GM19455 (cell line): Measurements from ENCODE around the gene CCDC170.
"Not testable (repeated sequence)": the region's sequence is repeated elsewhere in the genome, so short reads cannot be mapped to it uniquely, and the experiment has no call there.

ENCODE experiments used
- ATAC-seq: cut with Tn5 transposase; IDR thresholded peaks from one replicate; pipeline ENCODE4 v1.9.1; 2021; ENCODE audit not compliant: unreplicated experiment

CCDC170 gene

GRCh38 chr6:151493161-151493803 lies 535 bp upstream of the CCDC170 start:
- no peak for ATAC-seq

DNA sequence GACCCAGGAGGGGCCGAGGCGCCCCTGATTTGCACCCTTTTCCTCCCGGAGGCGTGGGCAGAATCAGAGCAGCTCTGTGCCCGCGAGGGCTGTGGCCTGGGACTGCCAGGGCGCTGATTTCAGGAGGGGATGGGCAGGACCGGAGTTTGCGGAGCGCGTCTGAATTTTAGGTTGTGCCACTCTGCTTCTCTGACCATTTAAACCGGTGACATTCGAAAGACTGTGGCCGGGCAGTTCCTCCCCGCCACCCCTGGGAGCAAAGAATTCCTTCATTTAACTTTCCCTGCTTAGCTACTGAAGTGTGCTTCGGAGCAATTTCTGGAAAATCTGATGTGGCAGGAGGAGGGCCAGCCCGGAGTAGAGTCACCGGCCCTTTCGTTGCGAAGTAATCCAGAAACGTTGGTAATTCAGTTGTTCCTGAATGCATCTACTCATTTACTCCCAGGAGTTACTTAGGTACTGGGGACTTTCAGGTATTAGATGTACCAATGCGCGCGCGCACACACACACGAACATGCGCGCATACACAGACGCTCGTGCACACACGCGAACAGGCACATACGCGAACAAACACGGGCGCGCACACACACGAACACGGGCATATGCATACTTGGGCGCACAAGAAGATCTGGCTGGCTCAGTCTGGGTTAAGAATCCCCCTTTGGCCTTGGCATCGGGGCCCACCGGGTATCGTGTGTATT lies 568 bp downstream of the CCDC170 start:
- ATAC-seq: no peak

GRCh38 chr6:151494936-151495320 lies 1.1 kb downstream of the CCDC170 start:
- no peak for ATAC-seq

- no peak for ATAC-seq
Measured at GRCh38 chr6:151495380-151495779, 1.6 kb downstream of the CCDC170 start.

- ATAC-seq: no peak
Measured at GRCh38 chr6:151497905-151498304, 4.1 kb downstream of the CCDC170 start.

DNA sequence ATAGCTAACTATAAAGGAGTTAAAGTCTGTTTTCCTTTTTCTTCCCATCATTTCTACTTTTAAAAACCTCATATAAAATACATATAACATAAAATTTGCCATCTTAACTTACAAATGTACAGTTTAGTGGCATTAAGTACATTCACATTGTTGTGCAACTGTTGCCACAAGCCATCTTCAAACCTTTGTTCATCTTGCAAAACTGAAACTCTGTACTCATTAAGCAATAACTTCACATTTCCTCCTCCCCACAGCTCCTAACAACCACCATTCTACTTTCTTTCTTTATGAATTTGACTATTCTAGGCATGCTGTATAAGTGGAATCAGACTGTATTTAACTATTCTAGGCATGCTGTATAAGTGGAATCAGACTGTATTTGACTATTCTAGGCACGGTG lies 4.5 kb downstream of the CCDC170 start:
- ATAC-seq: no peak

DNA sequence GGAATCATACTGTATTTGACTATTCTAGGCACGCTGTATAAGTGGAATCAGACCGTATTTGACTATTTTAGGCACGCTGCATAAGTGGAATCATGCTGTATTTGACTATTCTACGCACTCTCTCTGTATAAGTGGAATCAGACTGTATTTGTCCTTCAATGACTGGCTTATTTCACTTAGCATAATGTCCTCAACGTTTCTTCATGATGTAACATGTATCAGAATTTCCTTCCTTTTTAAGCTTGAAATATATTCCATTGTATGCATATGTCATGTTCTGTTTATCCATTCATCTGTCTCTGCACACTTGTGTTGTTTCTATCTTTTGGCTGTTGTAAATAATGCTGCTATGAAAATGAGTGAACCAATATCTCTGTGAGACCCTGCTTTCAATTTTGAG lies 5.7 kb downstream of the CCDC170 start:
- ATAC-seq: no peak

DNA sequence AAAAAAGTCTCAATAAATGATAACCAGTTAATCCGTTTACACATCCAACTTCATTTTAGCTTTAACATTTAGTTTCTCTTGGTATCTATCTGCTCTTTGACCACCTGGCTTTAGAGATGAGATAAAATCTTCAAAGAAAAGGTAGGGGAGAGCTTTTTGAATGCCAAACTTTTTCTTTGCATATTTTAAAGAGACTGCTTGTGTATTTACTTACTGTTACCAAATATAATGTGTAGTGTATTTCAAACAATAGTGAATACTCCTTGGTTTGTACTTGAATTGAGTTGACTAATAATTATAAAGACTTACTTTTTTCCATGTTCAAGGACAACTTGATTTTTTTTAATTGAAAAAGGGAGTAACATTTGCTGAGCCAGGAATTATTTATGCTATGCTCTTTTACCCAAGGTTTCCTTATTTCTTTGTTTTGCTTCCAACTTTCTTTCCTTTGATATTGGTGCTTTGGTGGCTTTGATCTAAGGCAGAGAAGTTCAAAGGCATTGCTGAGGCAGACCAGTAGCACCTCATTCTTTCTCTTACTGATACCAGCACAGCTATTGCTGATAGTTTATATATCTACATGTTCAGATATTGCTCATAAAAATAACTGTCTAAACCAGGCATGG lies 7.8 kb downstream of the CCDC170 start:
- ATAC-seq: no peak

GRCh38 chr6:151502499-151502898 lies 8.7 kb downstream of the CCDC170 start:
- ATAC-seq: no peak

DNA sequence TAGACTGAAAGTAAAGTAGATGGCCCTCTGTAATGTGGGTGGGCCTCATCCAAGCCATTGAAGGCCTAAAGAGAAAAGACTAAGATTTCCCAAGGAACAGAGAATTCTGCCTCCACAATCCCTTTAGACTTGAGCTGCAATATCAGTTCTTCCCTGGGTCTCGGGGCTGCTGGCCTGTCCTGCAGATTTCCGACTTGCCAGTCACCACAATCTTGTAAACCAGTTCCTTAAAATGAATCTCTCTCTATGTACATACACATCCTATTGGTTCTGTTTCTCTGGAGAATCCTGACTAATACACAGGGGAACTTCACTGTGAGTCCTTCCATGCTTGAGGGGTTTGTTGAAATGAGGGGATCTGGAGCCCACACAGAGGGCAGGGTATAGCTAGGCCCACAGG lies 12.9 kb downstream of the CCDC170 start:
- no peak for ATAC-seq

GRCh38 chr6:151509048-151509447 lies 15.2 kb downstream of the CCDC170 start:
- ATAC-seq: no peak

GRCh38 chr6:151512481-151512880 lies 18.7 kb downstream of the CCDC170 start:
- no peak for ATAC-seq

GRCh38 chr6:151514000-151514730 lies 20.3 kb downstream of the CCDC170 start:
- ATAC-seq: no peak

GRCh38 chr6:151518992-151519391 lies 25.2 kb downstream of the CCDC170 start:
- not testable (repeated sequence) for ATAC-seq

GRCh38 chr6:151523034-151523433 lies 29.2 kb downstream of the CCDC170 start:
- ATAC-seq: no peak

GRCh38 chr6:151524059-151524458 lies 30.2 kb downstream of the CCDC170 start:
- no peak for ATAC-seq

GRCh38 chr6:151534576-151534975 lies 40.8 kb downstream of the CCDC170 start:
- ATAC-seq: no peak

DNA sequence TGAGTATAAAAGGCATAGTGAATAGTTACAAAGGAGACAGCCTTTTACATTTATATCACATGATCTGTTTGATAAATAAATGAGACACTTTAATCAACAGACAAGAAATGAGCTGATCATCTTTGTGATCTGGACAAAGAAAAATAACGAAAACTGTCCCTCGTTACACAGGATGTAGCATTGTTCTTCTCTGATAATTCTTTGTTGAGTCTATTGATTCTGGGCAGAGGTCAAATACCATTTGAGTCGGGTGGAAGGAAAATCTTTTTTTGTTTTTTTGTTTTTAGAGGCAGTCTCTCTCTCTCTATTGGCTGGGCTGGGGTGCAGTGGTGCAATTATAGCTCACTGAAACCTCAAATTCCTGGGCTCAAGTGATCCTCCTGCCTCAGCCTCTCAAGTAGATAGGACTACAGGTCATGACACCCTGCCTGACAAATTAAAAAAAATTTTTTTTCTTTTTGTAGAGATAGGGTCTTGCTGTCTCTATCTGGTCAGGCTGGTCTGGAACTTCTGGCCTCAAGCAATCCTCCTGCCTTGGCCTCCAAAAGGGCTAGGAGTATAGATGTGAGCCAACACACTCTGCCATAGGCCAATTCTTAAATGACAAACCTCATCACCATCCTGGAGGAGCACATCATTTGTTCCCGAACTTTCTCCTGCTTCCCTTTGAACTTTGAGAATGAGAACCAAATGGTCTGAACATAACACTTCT lies 41.8 kb downstream of the CCDC170 start:
- no peak for ATAC-seq

GRCh38 chr6:151536188-151536479 lies 42.3 kb downstream of the CCDC170 start:
- no peak for ATAC-seq

DNA sequence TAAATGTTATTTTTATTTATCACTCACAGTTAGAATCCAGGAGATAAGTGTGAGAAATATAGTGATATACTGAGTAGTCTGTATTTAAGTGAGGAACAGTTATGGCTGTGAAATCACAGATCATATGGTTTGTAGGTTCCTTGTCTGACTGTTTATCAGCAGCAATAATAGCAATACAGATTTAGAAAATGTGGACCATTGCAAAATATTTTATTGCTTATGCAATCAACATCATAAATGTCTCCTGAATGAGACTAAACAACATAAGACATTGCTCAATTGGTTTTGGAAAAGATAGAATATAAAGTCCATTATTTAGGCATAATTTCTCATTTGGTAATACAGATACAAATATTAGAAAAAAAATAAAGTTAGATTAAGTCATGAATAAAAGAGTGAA lies 43.7 kb downstream of the CCDC170 start:
- ATAC-seq: no peak

GRCh38 chr6:151539506-151540268 lies 45.9 kb downstream of the CCDC170 start:
- no peak for ATAC-seq
